HCT116 (cell line): ENCODE measurements around the gene TM4SF4. TPM values are rescaled to one million over a fixed set of nuclear protein-coding genes. Genes with fewer than 3 reads are reported as not detected.

Experiments
- ATAC-seq: fragments of 200-7000 bp; cut with Tn5 transposase; 2 replicates; pipeline ENCODE4 v1.9.1; 2020; ENCODE audit warnings: mild to moderate bottlenecking, moderate library complexity
- BruUV-seq: library from RNA; stranded (reverse); fragments of 400-500 nt; replicated peaks from 2 replicates; lab custom pipeline; 2021; lab: Mats Ljungman, UMichigan
- CTCF ChIA-PET: fragments of 300-600 bp; sonication (Branson Sonifier 250); formaldehyde crosslinking; loops from one replicate; lab custom pipeline; 2021; ENCODE audit warnings: antibody characterized with exemption; lab: Charles Lee
- POLR2A ChIA-PET: fragments of 300-600, 350-600 bp; sonication (Branson Sonifier 250); formaldehyde crosslinking; loops from one replicate; lab custom pipeline; 2021; ENCODE audit warnings: antibody characterized with exemption; lab: Charles Lee
- RAD21 ChIA-PET, 2 experiments: fragments of 300-600 bp; sonication (Branson Sonifier 250); formaldehyde crosslinking; loops; one replicate each; lab custom pipeline; 2023; ENCODE audit warnings: low total read pairs in 2 of 2; ENCODE audit not compliant: uncharacterized antibody in 2 of 2, unreplicated experiment in 2 of 2, low non-redundant PET in 1 of 2; lab: Charles Lee
- DNase-seq: peaks from one replicate; pipeline ENCODE4 v3.0.0-alpha.2; 2010; ENCODE audit warnings: low read depth, low spot score
- H2AFZ ChIP-seq: fragments of 200-600 bp; shearing (Covaris generic), sonication (generic); 2 replicates; pipeline ENCODE4 v1.6.1; 2017; ENCODE audit warnings: low read depth, mixed run types, mixed read lengths, antibody characterized with exemption, low read length; ENCODE audit not compliant: poor library complexity, severe bottlenecking
- H3K27ac ChIP-seq: 2 replicates; pipeline ENCODE4 v1.5.1; 2012; ENCODE audit warnings: low read depth, low read length
- H3K27me3 ChIP-seq: fragments of 200-600 bp; sonication (generic); 2 replicates; pipeline ENCODE4 v1.6.1; 2016; ENCODE audit warnings: mixed run types, low read length, mixed read lengths; ENCODE audit not compliant: insufficient read depth
- H3K36me3 ChIP-seq, 2 experiments: fragments of 200-500 bp in 1 of 2; fragments of 200-600 bp in 1 of 2; sonication (Bioruptor generic) in 1 of 2; sonication (generic) in 1 of 2; 2 replicates each; pipeline versions ENCODE4 v1.5.1 to v1.6.1; 2014 to 2016; ENCODE audit warnings: low read length in 2 of 2, inconsistent platforms in 1 of 2, mixed read lengths in 1 of 2, mixed run types in 1 of 2; ENCODE audit not compliant: insufficient read depth in 2 of 2, control insufficient read depth in 1 of 2
- H3K4me1 ChIP-seq, 2 experiments: fragments of 200-600 bp in 1 of 2; sonication (generic) in 1 of 2; 2 replicates each; pipeline versions ENCODE4 v1.5.1 to v1.6.1; 2012 to 2017; ENCODE audit warnings: low read length in 2 of 2, inconsistent platforms in 1 of 2, mild to moderate bottlenecking in 1 of 2, mixed read lengths in 1 of 2, mixed run types in 1 of 2, moderate library complexity in 1 of 2; ENCODE audit not compliant: insufficient read depth in 2 of 2, control insufficient read depth in 1 of 2
- H3K4me2 ChIP-seq: fragments of 200-600 bp; sonication (generic); 2 replicates; pipeline ENCODE4 v1.6.1; 2017; ENCODE audit warnings: mixed run types, low read length, mixed read lengths
- H3K4me3 ChIP-seq, 2 experiments: fragments of 200-600 bp in 1 of 2; sonication (generic) in 1 of 2; replicated peaks in 1 of 2; 2 replicates each; pipeline ENCODE4 v1.5.1; 2011 to 2016; ENCODE audit warnings: low read length in 2 of 2, control low read depth in 1 of 2, low read depth in 1 of 2, mild to moderate bottlenecking in 1 of 2, mixed read lengths in 1 of 2, mixed run types in 1 of 2
- H3K79me2 ChIP-seq: fragments of 200-600 bp; sonication (generic); 2 replicates; pipeline ENCODE4 v1.6.1; 2017; ENCODE audit warnings: mild to moderate bottlenecking, mixed run types, low read length, moderate library complexity, mixed read lengths; ENCODE audit not compliant: insufficient read depth
- H3K9ac ChIP-seq: fragments of 200-600 bp; sonication (generic); 2 replicates; pipeline ENCODE4 v1.6.1; 2016; ENCODE audit warnings: low read length, mixed read lengths
- H3K9me2 ChIP-seq: fragments of 200-600 bp; sonication (generic), shearing (Covaris generic); 2 replicates; pipeline ENCODE4 v1.6.1; 2017; ENCODE audit warnings: mixed run types, mild to moderate bottlenecking, moderate library complexity; ENCODE audit not compliant: insufficient read depth
- H3K9me3 ChIP-seq, 2 experiments: fragments of 200-500 bp in 1 of 2; fragments of 200-600 bp in 1 of 2; sonication (Bioruptor generic) in 1 of 2; sonication (generic) in 1 of 2; 2 replicates each; pipeline ENCODE4 v1.6.1; 2014 to 2017; ENCODE audit warnings: low read length in 2 of 2, mixed read lengths in 2 of 2, inconsistent platforms in 1 of 2, low read depth in 1 of 2, mild to moderate bottlenecking in 1 of 2, mixed run types in 1 of 2, moderate library complexity in 1 of 2; ENCODE audit not compliant: control insufficient read depth in 1 of 2, insufficient read depth in 1 of 2
- H4K20me1 ChIP-seq: fragments of 200-600 bp; sonication (generic), shearing (Covaris generic); 2 replicates; pipeline ENCODE4 v1.6.1; 2017; ENCODE audit warnings: mixed run types, mild to moderate bottlenecking, moderate library complexity; ENCODE audit not compliant: insufficient read depth
- CBX3 ChIP-seq: IDR thresholded peaks from 2 replicates; pipeline ENCODE4 v1.6.1; 2012; ENCODE audit warnings: low read depth
- ELF1 ChIP-seq: IDR thresholded peaks from 2 replicates; pipeline ENCODE4 v1.6.1; 2012; ENCODE audit warnings: low read depth, borderline replicate concordance
- EZH2 ChIP-seq: fragments of 200-600 bp; sonication (generic); IDR thresholded peaks from 2 replicates; pipeline ENCODE4 v1.6.1; 2017; ENCODE audit warnings: antibody characterized with exemption, mixed run types
- EZH2phosphoT487 ChIP-seq: fragments of 200-600 bp; IDR thresholded peaks from 2 replicates; pipeline ENCODE4 v1.6.1; 2018; ENCODE audit warnings: antibody characterized with exemption, borderline replicate concordance
- RAD21 ChIP-seq: IDR thresholded peaks from 2 replicates; pipeline ENCODE4 v1.6.1; 2012; ENCODE audit warnings: low read depth, mild to moderate bottlenecking
- SIN3A ChIP-seq: IDR thresholded peaks from 2 replicates; pipeline ENCODE4 v1.6.1; 2012; ENCODE audit warnings: low read depth
- TCF7L2 ChIP-seq: IDR thresholded peaks from 2 replicates; pipeline ENCODE4 v1.7.0; 2011; ENCODE audit warnings: borderline replicate concordance, inconsistent platforms; ENCODE audit not compliant: insufficient read depth, insufficient read length; ENCODE audit errors: extremely low read depth
- ZFX ChIP-seq: fragments of 450-650 bp; IDR thresholded peaks from 2 replicates; pipeline ENCODE4 v1.6.1; 2017
- ZNF274 ChIP-seq: fragments of 200-500 bp; sonication (Bioruptor generic); IDR thresholded peaks from 2 replicates; pipeline ENCODE4 v1.6.1; 2014; ENCODE audit warnings: mild to moderate bottlenecking, low read depth, low read length, inconsistent platforms
- intact Hi-C: fragments of 100-400 bp; cut with micrococcal nuclease; formaldehyde crosslinking; loops from 2 replicates; pipeline ENCODE4 v1.10.0; 2022
- total RNA-seq: library from RNA; stranded (reverse); gene quantifications from one replicate; pipeline ENCODE4 v1.2.1, GENCODE V29; 2021; ENCODE audit not compliant: unreplicated experiment
- TF ChIP-seq, protein P1 (sequence below): IDR thresholded peaks from 2 replicates; pipeline ENCODE4 v1.6.1; 2011; ENCODE audit warnings: mild to moderate bottlenecking, low read length, moderate library complexity; ENCODE audit not compliant: insufficient replicate concordance; ENCODE audit errors: extremely low read depth
- TF ChIP-seq, protein P2 (sequence below), 3 experiments: fragments of 200-600 bp in 1 of 3; sonication (generic) in 1 of 3; IDR thresholded peaks in 2 of 3; conservative IDR thresholded peaks in 1 of 3; 2 replicates each; pipeline ENCODE4 v1.5.1; 2012 to 2017; ENCODE audit warnings: low read depth in 2 of 3, low read length in 2 of 3, antibody characterized with exemption in 1 of 3, borderline replicate concordance in 1 of 3, control low read depth in 1 of 3, mild to moderate bottlenecking in 1 of 3, mixed read lengths in 1 of 3, mixed run types in 1 of 3, moderate library complexity in 1 of 3; ENCODE audit not compliant: insufficient read depth in 1 of 3
- TF ChIP-seq, protein P3 (sequence below): IDR thresholded peaks from 2 replicates; pipeline ENCODE4 v1.6.1; 2012

The TM4SF4 gene
- total RNA-seq, 1 experiment from 2014 or later, result 0.91 TPM

DNA sequence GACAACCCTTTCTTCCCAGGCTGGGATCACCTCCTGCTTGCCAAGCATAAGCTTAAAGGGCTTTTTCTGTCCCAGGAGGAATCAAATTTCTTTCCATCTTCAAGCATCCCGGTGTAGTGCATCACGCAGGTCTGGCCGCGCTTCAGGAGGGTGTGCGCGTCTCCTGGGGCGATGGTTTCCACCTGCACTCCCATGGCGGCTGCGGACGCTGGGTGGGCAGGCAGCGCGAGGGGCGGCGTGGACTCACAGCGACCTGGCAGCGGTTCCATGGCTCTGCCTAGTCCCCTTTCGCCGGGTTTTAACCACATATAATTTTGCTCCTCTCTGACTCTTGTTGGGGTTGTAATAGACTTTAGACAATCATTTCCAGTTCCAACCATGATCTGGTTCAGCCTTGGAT is 10.6 kb upstream of the TM4SF4 start:
- BruUV-seq, result no TSS peak
- TF ChIP-seq SIN3A (no peak), ELF1 (no peak), EZH2 (no peak), ZNF274 (no peak)
- TF ChIP-seq, protein P1, sequence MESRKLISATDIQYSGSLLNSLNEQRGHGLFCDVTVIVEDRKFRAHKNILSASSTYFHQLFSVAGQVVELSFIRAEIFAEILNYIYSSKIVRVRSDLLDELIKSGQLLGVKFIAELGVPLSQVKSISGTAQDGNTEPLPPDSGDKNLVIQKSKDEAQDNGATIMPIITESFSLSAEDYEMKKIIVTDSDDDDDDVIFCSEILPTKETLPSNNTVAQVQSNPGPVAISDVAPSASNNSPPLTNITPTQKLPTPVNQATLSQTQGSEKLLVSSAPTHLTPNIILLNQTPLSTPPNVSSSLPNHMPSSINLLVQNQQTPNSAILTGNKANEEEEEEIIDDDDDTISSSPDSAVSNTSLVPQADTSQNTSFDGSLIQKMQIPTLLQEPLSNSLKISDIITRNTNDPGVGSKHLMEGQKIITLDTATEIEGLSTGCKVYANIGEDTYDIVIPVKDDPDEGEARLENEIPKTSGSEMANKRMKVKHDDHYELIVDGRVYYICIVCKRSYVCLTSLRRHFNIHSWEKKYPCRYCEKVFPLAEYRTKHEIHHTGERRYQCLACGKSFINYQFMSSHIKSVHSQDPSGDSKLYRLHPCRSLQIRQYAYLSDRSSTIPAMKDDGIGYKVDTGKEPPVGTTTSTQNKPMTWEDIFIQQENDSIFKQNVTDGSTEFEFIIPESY, result no peak
- POLR2A ChIA-PET, result no interaction called here
- Histone ChIP-seq H3K4me1 (peaks cover 0 to 5% of the 10 kb centered on the region in 2 experiments; a peak in 1 of 4 replicates), H3K27me3 (no peaks in the 10 kb centered on the region), H3K36me3 (no peaks in the 10 kb centered on the region), H2AFZ (no peak overlapping the region), H4K20me1 (no peaks in the 10 kb centered on the region), H3K9ac (no peak overlapping the region), H3K4me3 (no peak overlapping the region), H3K9me2 (peaks cover 3% of the 10 kb centered on the region; the same call in 1 of the 2 replicates), H3K27ac (no peak overlapping the region), H3K79me2 (no peaks in the 10 kb centered on the region), H3K9me3 (no peaks in the 10 kb centered on the region), H3K4me2 (no peak overlapping the region)
- ATAC-seq, result no peak
- CTCF ChIA-PET, result no interaction called here
- RAD21 ChIA-PET, result no interaction called here
- no peak for DNase-seq
- intact Hi-C loops, result no loop called here

DNA sequence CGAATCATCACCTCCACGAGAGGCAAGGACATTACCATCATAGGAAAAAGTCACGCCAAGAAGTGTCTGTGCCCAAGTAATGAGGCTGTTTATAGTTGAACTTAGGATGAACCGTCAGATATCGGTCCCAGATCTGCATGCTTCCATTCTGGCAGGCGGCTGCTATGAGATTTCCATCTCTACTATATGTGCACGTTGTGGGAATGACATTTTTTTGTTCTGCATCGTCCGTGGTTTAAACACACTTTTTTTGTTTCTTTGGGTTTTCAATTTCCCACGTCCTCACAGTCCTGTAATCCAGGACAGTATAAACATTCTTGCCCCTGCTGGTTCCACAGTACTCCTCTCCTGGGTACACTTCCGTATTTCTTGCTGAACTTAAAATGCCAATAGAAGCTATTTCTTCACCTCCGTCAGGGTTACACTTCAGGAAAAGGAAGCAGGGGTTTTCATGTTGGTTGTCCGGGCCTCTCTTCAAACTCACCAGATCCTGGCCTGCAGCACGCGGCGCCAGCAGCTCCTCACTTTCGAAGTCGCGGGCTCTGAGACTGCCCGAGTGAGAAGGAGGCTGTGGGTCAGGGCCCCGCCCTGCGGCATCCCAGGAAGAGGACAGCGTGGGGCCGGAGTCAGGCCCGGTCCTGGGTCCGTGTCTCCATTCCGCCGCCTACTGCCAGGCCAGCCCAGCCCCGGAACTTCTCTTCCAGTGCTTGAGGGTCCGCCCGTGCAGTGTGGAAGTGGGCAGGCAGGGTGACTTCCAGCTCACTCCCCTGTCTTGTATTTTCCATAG is 9.8 kb upstream of the TM4SF4 start:
- no peaks in the 10 kb centered on the region for H3K36me3 ChIP-seq
- CTCF ChIA-PET, result no interaction called here
- no peak overlapping the region for H2AFZ ChIP-seq
- no peak for DNase-seq
- no peak for ATAC-seq
- RAD21 ChIA-PET, result no interaction called here
- peaks cover 3% of the 10 kb centered on the region; the same call in 1 of the 2 replicates for H3K9me2 ChIP-seq
- H3K27ac ChIP-seq, result no peak overlapping the region
- no peaks in the 10 kb centered on the region for H4K20me1 ChIP-seq
- no peaks in the 10 kb centered on the region for H3K27me3 ChIP-seq
- no peaks in the 10 kb centered on the region for H3K9me3 ChIP-seq
- peaks cover 0 to 5% of the 10 kb centered on the region in 2 experiments; a peak in 1 of 4 replicates for H3K4me1 ChIP-seq
- H3K4me2 ChIP-seq, result no peak overlapping the region
- H3K4me3 ChIP-seq, result no peak overlapping the region
- POLR2A ChIA-PET, result no interaction called here
- H3K9ac ChIP-seq, result no peak overlapping the region
- no peaks in the 10 kb centered on the region for H3K79me2 ChIP-seq
- no TSS peak for BruUV-seq
- intact Hi-C loops, result no loop called here
- TF ChIP-seq ZFX (no peak), ZNF274 (no peak), TCF7L2 (no peak), EZH2phosphoT487 (no peak), EZH2 (no peak), SIN3A (no peak), CBX3 (no peak), RAD21 (no peak)
- TF ChIP-seq, protein P2, sequence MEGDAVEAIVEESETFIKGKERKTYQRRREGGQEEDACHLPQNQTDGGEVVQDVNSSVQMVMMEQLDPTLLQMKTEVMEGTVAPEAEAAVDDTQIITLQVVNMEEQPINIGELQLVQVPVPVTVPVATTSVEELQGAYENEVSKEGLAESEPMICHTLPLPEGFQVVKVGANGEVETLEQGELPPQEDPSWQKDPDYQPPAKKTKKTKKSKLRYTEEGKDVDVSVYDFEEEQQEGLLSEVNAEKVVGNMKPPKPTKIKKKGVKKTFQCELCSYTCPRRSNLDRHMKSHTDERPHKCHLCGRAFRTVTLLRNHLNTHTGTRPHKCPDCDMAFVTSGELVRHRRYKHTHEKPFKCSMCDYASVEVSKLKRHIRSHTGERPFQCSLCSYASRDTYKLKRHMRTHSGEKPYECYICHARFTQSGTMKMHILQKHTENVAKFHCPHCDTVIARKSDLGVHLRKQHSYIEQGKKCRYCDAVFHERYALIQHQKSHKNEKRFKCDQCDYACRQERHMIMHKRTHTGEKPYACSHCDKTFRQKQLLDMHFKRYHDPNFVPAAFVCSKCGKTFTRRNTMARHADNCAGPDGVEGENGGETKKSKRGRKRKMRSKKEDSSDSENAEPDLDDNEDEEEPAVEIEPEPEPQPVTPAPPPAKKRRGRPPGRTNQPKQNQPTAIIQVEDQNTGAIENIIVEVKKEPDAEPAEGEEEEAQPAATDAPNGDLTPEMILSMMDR (IDR thresholded peaks at IDR 0.05 in 2 of 3, conservative IDR thresholded peaks at IDR 0.05 in 1 of 3; ENCODE audit: borderline replicate concordance in 1 of 3, insufficient read depth in 1 of 3, low read depth in 2 of 3, low read length in 2 of 3), result no peak
- TF ChIP-seq, protein P3, sequence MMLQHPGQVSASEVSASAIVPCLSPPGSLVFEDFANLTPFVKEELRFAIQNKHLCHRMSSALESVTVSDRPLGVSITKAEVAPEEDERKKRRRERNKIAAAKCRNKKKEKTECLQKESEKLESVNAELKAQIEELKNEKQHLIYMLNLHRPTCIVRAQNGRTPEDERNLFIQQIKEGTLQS, result no peak
